DMS 273 treated with DMSO at 0.1 percent for 48 hours (cell line): ENCODE results near the gene SLC25A36.
"Not testable (repeated sequence)": the region's sequence is repeated elsewhere in the genome, so short reads cannot be mapped to it uniquely, and the experiment has no call there.

ENCODE experiments used
- DNase-seq: peaks from one replicate; lab custom pipeline; 2025; lab: John Stamatoyannopoulos, UW

Gene SLC25A36

GRCh38 chr3:140931801-140932200, 9.8 kb upstream of the SLC25A36 start:
- no peak for DNase-seq

GRCh38 chr3:140933109-140933508, 8.5 kb upstream of the SLC25A36 start:
- no peak for DNase-seq

GRCh38 chr3:140933552-140933951, 8.1 kb upstream of the SLC25A36 start:
- DNase-seq, result no peak

- DNase-seq, result not testable (repeated sequence)
Measured at GRCh38 chr3:140939305-140939704, 2.3 kb upstream of the SLC25A36 start.

GRCh38 chr3:140941090-140941433, 574 bp upstream of the SLC25A36 start:
- no peak for DNase-seq

DNA sequence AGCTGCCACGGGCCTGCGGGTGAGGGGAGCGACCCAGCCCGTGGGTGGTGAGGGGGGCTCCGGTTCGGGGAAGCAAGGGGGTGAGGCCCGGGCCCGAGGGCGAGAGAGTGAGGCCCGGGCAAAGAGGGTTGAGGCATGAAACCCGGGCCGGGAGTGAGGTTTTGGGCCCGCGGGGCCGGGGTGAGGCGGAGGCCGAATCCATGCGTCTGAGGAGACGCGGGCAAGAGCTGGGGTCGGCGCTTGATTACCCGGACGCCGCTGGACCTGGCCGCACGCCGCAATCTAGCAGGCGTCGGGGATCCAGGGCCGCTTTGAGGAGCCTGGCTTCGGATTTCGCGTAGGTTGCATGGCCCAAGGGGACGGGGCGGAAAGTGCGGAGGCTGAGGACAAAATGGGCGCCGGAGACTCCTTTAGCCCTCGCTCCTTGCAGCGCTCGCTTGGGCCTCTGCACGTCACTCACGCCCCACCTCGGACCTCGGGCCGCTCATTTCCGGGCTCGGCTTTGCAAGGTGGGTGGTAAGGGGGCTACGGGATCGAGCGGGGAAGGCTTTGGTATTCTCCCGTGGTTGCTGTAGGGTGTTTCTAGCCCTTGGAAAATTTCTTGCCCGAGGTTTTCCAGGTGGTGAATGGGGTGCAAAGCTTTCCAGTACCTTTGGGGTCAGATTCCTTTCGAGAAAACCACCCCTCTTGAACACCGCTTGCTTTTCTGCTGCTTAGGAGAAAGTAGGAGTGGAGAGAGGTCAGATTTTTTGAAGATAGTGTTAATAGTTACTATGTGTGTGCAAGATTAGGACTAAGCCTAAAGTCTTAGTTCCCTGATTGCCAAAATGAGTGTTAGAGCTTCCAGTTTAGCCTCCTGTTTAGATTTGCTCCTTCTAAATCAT, 827 bp downstream of the SLC25A36 start:
- no peak for DNase-seq

GRCh38 chr3:140943781-140944552, 2.3 kb downstream of the SLC25A36 start:
- DNase-seq, result no peak

DNA sequence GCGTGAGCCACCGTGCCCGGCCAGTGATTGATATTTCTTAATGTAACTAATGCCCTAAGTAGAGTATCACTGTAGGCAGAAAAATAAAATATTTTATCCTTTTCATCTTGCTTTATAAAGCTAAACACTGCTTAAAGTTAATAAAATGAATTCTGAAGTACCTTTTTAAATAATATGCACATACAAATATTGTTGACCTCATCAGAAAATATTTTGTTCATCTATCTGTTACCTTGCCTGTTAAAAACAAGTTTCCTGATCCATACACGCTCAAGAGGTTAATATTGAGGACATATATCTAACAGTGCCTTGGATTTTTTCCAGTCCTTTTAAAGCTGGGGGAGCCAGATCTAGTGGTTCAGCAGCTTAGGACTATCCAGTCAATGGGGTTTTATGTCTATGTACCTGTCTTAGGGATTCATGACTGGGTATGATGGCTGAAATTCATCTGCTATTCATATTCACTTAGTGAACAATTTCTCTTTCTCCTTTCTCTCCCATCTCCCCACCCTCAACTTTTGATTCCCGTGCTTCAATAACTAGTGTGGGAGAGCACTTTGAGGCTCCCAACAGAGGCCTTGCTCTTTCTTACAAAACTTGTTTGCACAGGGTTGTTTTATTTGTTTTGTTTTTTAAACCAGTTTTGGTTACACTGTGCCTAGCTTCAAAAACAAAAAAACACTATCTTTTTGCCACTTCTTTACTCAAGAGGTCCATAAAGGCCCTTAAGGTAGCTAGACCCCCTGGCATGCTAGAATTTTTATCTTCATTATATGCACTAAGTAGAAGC, 7.0 kb downstream of the SLC25A36 start:
- no peak for DNase-seq

DNA sequence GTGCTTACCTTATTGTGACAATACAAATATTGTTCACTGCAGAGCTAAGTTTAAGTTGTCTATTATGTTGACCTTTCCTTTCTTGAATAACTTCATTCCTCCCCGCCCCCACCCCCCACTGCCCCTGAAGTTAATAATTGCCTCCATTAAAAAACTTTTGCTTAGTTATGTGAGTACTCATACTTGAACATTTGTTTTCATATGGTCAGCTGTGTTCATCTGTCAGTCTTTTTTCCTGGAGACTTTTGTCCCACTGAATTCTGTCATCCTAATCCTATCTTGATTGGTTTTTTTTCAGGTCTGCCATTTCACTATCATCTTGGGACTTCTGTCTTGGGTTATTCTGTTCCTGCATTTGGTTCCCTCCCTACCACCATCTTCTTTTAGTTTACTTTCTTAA, 8.5 kb downstream of the SLC25A36 start:
- DNase-seq, result no peak

GRCh38 chr3:140950863-140951262, 9.2 kb downstream of the SLC25A36 start:
- DNase-seq, result no peak

DNA sequence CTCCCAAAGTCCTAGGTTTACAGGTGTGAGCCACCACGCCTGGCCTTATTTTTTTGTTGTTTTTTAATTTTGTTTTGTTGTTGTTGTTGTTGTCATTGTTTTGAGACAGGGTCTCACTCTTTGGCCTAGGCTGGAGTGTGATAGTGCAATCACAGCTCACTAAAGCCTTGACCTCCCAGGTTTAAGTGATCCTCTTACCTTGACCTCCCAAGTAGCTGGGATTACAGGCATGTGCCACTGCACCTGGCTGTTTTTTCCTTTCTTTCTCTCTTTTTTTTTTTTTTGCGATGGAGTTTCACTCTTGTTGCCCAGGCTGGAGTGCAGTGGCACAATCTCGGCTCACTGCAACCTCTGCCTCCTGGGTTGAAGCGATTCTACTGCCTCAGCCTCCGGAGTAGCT, 10.1 kb downstream of the SLC25A36 start:
- not testable (repeated sequence) for DNase-seq

GRCh38 chr3:140953028-140953960, 11.7 kb downstream of the SLC25A36 start:
- no peak for DNase-seq

DNA sequence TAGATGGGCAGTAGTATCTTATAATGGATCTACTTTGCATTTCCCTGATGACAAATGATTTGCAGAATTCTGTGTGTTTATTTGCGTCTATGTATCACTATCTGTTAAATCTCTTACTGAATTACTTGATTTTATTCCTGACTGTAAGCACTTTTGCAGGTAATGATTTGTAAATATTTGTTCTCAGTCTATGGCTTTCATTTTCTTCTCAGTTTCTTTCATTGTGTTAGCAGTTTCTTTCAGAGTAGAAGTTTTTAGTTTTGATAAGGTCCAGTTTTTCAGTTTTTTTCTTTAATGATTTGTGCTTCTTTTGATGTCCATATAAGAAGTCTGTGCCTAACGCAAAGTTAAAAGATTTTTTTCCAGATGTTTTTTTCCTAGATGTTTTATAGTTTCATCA, 12.9 kb downstream of the SLC25A36 start:
- DNase-seq, result no peak

- no peak for DNase-seq
Measured at GRCh38 chr3:140955645-140956044, 14.0 kb downstream of the SLC25A36 start.

DNA sequence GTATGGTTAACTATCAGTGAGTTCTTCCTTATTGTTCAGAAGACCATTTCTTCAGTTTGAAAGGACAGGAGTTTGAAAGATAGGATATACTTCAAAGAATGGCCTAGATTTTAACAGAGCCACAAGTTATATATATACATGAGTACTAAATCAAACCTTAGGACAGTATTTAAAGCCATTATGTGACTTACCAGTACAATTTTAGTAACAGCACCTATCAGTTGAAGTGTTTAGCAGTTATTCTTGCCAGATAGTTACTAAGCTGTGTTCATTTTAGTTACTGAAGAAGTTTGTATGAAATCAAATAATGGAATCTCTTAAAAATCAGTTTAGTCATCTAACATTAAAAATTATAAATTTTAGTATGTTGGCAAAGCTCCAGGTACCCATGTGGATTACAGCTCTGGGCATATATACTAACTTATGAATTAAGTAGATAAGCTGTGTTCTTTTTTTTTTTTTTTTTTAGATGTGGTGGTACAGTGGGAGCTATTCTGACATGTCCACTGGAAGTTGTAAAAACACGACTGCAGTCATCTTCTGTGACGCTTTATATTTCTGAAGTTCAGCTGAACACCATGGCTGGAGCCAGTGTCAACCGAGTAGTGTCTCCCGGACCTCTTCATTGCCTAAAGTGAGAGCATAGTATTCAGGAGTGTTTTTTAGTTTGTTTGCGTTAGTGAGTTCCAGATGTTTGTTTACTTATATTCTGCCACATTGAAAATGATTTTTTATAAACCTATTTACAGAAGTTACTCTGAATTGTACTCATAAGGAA, 14.6 kb downstream of the SLC25A36 start:
- no peak for DNase-seq

GRCh38 chr3:140972833-140973232, 31.2 kb downstream of the SLC25A36 start:
- DNase-seq, result no peak

DNA sequence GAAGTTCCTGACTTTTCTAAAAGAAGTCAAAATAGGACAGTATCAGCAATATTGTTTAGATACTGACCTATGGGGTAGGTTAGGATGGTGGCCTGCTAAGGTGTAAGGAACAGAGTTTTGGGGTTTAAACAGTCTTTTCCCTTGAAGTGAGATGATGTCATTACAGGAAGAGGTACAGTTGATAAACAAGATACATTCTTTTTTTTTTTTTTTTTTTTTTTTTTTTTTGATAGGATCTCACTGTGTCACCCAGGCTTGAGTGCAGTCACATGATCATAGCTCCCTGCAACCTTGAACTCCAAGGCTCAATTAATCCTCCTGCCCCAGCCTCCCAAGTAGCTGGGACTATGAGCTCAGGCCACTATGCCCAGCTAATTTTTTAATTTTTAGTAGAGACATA, 33.3 kb downstream of the SLC25A36 start:
- no peak for DNase-seq

GRCh38 chr3:140980663-140981062, 39.0 kb downstream of the SLC25A36 start:
- DNase-seq, result no peak

- DNase-seq, result not testable (repeated sequence)
Measured at GRCh38 chr3:140987792-140988191, 46.2 kb downstream of the SLC25A36 start.

- no peak for DNase-seq
Measured at GRCh38 chr3:140994316-140994715, 52.7 kb downstream of the SLC25A36 start.

- not testable (repeated sequence) for DNase-seq
Measured at GRCh38 chr3:140994861-140995260, 53.2 kb downstream of the SLC25A36 start.
